Tibial nerve (tissue), 4 donors: ENCODE data around the gene IFITM5. TPM values are rescaled to one million over a fixed set of nuclear protein-coding genes. Genes with fewer than 3 reads are reported as not detected.
"Not testable (repeated sequence)": the region's sequence is repeated elsewhere in the genome, so short reads cannot be mapped to it uniquely, and the experiment has no call there.

Experiments
- DNase-seq, 2 donors: peaks; one replicate each; pipeline ENCODE4 v3.0.0-alpha.2; 2019; ENCODE audit warnings: low spot score in 2 of 2
- H3K27ac ChIP-seq, 4 donors: fragments of 200-600 bp; sonication (generic) in 3 of 4; one replicate each; pipeline ENCODE4 v1.5.1; 2017 to 2019; ENCODE audit warnings: mild to moderate bottlenecking in 1 of 4
- H3K27me3 ChIP-seq, 2 donors: fragments of 200-600 bp; sonication (generic) in 1 of 2; one replicate each; pipeline versions ENCODE4 v1.5.1 to v1.6.0; 2017 to 2019
- H3K36me3 ChIP-seq, 3 donors: fragments of 200-600 bp; sonication (generic); one replicate each; pipeline ENCODE4 v1.5.1; 2018 to 2019
- H3K4me1 ChIP-seq, 4 donors: fragments of 200-600 bp; sonication (generic) in 3 of 4; one replicate each; pipeline ENCODE4 v1.5.1; 2017 to 2019
- H3K4me3 ChIP-seq, 4 donors: fragments of 200-600 bp; sonication (generic) in 3 of 4; one replicate each; pipeline ENCODE4 v1.5.1; 2017 to 2019; ENCODE audit warnings: mild to moderate bottlenecking in 1 of 4, moderate library complexity in 1 of 4
- H3K9me3 ChIP-seq, 4 donors: fragments of 200-600 bp; sonication (generic) in 3 of 4; one replicate each; pipeline ENCODE4 v1.5.1; 2017 to 2019
- EP300 ChIP-seq, 2 donors: sonication (generic); formaldehyde crosslinking; IDR thresholded peaks; one replicate each; pipeline ENCODE4 v1.6.1; 2017; ENCODE audit warnings: antibody characterized with exemption in 2 of 2, mild to moderate bottlenecking in 1 of 2
- POLR2A ChIP-seq, 2 donors: fragments of 450-650 bp; IDR thresholded peaks; one replicate each; pipeline ENCODE4 v1.6.1; 2017; ENCODE audit warnings: antibody characterized with exemption in 2 of 2, mild to moderate bottlenecking in 2 of 2, moderate library complexity in 2 of 2
- WGBS, 2 donors: methylation state at CpG; one replicate each; pipeline ENCODE4 v1.1.5; 2018; 5-methylcytosine and 5-hydroxymethylcytosine counted together
- total RNA-seq, 4 donors: library from RNA; depleted of rRNA; stranded (reverse); fragments of >200 nt; gene quantifications; one replicate each; pipeline ENCODE4 v1.1.0, GENCODE V29; 2016
- TF ChIP-seq, protein P1 (sequence below), 5 experiments: fragments of 200-600 bp in 3 of 5; fragments of 450-650 bp in 2 of 5; sonication (generic) in 3 of 5; IDR thresholded peaks; one replicate each; pipeline ENCODE4 v1.5.1; 2016 to 2019; ENCODE audit warnings: antibody characterized with exemption in 5 of 5, mild to moderate bottlenecking in 3 of 5, moderate library complexity in 2 of 5

The IFITM5 gene
- total RNA-seq, 4 donors from 2014 or later = not detected

GRCh38 chr11:271319-271715 lies 28.0 kb downstream of the IFITM5 start:
- Histone ChIP-seq H3K36me3 (no peaks in the 10 kb centered on the region), H3K27me3 (no peaks in the 10 kb centered on the region), H3K27ac (peak overlapping the region in 3 of 4 donors; percentile 57 to 87 (median 86)), H3K4me3 (no peak overlapping the region), H3K4me1 (peaks cover 0 to 24% (median 8%) of the 10 kb centered on the region in 4 donors), H3K9me3 (peaks cover 0 to 2% (median 0%) of the 10 kb centered on the region in 4 donors)
- no peak for DNase-seq
- TF ChIP-seq EP300 (IDR thresholded peaks at IDR 0.05) = no peak
- TF ChIP-seq, protein P1, sequence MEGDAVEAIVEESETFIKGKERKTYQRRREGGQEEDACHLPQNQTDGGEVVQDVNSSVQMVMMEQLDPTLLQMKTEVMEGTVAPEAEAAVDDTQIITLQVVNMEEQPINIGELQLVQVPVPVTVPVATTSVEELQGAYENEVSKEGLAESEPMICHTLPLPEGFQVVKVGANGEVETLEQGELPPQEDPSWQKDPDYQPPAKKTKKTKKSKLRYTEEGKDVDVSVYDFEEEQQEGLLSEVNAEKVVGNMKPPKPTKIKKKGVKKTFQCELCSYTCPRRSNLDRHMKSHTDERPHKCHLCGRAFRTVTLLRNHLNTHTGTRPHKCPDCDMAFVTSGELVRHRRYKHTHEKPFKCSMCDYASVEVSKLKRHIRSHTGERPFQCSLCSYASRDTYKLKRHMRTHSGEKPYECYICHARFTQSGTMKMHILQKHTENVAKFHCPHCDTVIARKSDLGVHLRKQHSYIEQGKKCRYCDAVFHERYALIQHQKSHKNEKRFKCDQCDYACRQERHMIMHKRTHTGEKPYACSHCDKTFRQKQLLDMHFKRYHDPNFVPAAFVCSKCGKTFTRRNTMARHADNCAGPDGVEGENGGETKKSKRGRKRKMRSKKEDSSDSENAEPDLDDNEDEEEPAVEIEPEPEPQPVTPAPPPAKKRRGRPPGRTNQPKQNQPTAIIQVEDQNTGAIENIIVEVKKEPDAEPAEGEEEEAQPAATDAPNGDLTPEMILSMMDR (IDR thresholded peaks at IDR 0.05) = no peak
- TF ChIP-seq POLR2A (IDR thresholded peaks at IDR 0.05) = no peak
- 74 to 84% methylated on average over 8 of the region's 8 CpGs for WGBS, 2 donors

DNA sequence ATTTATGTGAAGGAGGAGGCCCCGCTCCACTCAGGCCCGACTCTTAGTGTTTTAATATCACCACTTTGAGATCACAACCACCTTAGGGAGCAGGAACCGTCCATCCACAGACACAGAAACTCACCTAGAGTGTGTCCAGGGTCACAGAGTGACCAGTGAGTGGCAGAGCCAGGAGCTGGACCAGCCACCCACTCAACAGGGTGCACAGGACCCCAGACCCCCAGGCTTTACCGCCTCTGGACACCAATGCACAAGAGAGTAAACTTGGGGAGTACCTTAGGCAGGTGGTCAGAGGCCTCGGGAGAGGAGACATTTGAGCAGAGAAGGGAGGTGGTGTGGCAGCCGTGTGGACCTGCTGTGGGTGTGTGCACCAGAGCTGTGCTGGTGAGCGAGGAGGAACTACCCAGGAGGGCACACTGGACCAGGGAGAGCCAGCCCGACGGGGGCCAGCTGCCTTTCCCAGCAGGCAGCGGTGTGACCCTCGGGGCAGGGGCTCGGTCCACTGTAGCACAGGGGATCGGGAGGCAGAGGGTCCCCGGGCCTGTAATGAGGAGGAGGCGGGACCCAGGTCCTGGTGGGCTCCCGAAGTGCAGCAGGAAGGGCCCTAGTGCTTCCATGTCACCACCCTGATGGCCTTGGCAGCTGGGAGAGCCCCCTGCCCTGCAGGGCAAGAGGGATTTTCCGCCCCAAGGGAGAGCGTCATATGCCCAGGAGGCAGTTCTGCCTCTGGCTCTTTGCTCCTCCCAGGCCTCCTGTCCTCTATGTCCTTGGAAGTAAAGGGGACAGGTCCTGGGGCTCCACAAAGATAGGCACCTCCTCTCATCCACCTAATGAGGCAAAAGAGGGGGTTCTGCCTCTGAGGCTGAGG lies 28.6 kb downstream of the IFITM5 start:
- Histone ChIP-seq H3K27ac (peak overlapping the region in 3 of 4 donors; percentile 57 to 87 (median 86)), H3K27me3 (no peaks in the 10 kb centered on the region), H3K36me3 (no peaks in the 10 kb centered on the region), H3K4me1 (peaks cover 0 to 24% (median 8%) of the 10 kb centered on the region in 4 donors), H3K4me3 (no peak overlapping the region), H3K9me3 (peaks cover 0 to 7% (median 0%) of the 10 kb centered on the region in 4 donors)
- DNase-seq = no peak
- no peak for TF ChIP-seq EP300 (IDR thresholded peaks at IDR 0.05)
- TF ChIP-seq, protein P1 (IDR thresholded peaks at IDR 0.05) = no peak
- 77 to 79% methylated on average over 17 to 18 of the region's 18 CpGs for WGBS, 2 donors

GRCh38 chr11:269146-269890 lies 30.0 kb downstream of the IFITM5 start:
- DNase-seq = peak in 1 of 2 donors; percentile 35
- peaks cover 0 to 24% (median 8%) of the 10 kb centered on the region in 4 donors for H3K4me1 ChIP-seq
- H3K36me3 ChIP-seq = no peaks in the 10 kb centered on the region
- H3K9me3 ChIP-seq = peaks cover 0 to 11% (median 0%) of the 10 kb centered on the region in 4 donors
- peak overlapping the region; percentile 67 to 87 (median 84) for H3K27ac ChIP-seq
- 49 to 50% methylated on average over 21 of the region's 21 CpGs for WGBS, 2 donors
- H3K27me3 ChIP-seq = no peaks in the 10 kb centered on the region
- TF ChIP-seq, protein P1 (IDR thresholded peaks at IDR 0.05) = peak in 2 of 5 experiments; percentile 9 to 48
- peak in 1 of 2 donors; percentile 72 for TF ChIP-seq EP300 (IDR thresholded peaks at IDR 0.05)
- peak in 1 of 2 donors; percentile 7 for TF ChIP-seq POLR2A (IDR thresholded peaks at IDR 0.05)
- peak overlapping the region in 2 of 4 donors; percentile 17 to 50 for H3K4me3 ChIP-seq

- WGBS, 2 donors = 48 to 50% methylated on average over 16 of the region's 16 CpGs
- peak overlapping the region; percentile 17 to 50 (median 28) for H3K4me3 ChIP-seq
- H3K27ac ChIP-seq = peak overlapping the region; percentile 67 to 87 (median 84)
- peaks cover 0 to 24% (median 8%) of the 10 kb centered on the region in 4 donors for H3K4me1 ChIP-seq
- TF ChIP-seq EP300 (IDR thresholded peaks at IDR 0.05) = peak in 1 of 2 donors; percentile 56
- TF ChIP-seq, protein P1 (IDR thresholded peaks at IDR 0.05) = peak in 1 of 5 experiments; percentile 15
- not testable (repeated sequence) for H3K36me3 ChIP-seq, H3K27me3 ChIP-seq
- peaks cover 0 to 11% (median 0%) of the 10 kb centered on the region in 4 donors for H3K9me3 ChIP-seq
- DNase-seq = peak; percentile 48 to 53
Observed at GRCh38 chr11:268716-269145, 30.6 kb downstream of the IFITM5 start.
